Measurements from ENCODE around the gene DENND1A.

DNA sequence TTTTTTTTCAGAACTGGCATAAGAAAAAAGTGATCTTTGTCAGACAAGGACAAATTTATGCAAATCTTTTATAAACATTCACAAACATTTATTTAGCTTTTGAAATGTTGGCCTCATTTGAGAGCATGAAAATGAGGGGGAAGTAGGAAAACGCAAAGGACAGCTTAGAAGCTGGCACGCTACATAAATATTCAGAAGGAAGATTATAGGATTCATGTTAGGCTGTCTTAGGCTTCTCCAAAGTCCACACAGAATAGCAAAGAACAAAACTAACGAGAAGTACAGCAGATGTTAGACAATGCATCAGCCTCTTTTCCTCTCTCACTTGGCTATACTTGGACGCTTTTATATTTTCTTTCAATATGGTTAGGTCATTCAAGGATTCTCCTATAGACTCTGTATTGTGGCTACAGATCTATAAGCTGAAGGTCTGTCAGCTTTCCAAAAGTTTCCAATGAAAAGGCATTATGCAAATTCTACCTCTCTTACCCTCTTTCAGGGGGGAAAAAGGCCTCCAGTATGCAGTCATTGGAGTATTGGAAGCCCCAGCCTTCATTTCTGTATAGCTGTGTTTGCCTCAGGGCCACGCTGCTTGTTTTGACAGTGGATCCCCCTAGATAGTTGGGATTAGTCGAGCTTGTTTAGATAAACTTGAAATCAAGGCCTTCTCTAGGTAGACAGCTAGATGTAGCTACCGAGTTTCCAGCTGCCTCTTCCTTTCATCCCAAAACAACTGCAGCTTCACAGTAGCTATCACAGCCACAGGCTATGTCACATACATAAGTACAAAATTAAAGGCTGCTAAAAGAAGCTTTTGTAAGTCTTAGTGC is 153.0 kb downstream of the DENND1A start:
- TF ChIP-seq, protein P1, sequence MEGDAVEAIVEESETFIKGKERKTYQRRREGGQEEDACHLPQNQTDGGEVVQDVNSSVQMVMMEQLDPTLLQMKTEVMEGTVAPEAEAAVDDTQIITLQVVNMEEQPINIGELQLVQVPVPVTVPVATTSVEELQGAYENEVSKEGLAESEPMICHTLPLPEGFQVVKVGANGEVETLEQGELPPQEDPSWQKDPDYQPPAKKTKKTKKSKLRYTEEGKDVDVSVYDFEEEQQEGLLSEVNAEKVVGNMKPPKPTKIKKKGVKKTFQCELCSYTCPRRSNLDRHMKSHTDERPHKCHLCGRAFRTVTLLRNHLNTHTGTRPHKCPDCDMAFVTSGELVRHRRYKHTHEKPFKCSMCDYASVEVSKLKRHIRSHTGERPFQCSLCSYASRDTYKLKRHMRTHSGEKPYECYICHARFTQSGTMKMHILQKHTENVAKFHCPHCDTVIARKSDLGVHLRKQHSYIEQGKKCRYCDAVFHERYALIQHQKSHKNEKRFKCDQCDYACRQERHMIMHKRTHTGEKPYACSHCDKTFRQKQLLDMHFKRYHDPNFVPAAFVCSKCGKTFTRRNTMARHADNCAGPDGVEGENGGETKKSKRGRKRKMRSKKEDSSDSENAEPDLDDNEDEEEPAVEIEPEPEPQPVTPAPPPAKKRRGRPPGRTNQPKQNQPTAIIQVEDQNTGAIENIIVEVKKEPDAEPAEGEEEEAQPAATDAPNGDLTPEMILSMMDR (IDR thresholded peaks at IDR 0.05; ENCODE audit: insufficient read depth, low read length, poor library complexity, severe bottlenecking), result no peak
- no peak for TF ChIP-seq EZH2phosphoT487 (conservative IDR thresholded peaks at IDR 0.05; ENCODE audit: low read length)

Data from SU-DHL-6 (cell line).